GM23338 (cell line): Measurements from ENCODE around the gene PTPRZ1. TPM values are rescaled to one million over a fixed set of nuclear protein-coding genes. Genes with fewer than 3 reads are reported as not detected.

Experiments
- ATAC-seq: fragments of 200-7000 bp; cut with Tn5 transposase; 3 replicates; pipeline ENCODE4 v1.9.1; 2020
- DNase-seq: peaks from one replicate; pipeline ENCODE4 v3.0.0-alpha.2; 2015; ENCODE audit warnings: low spot score
- H2AFZ ChIP-seq: fragments of 200-600 bp; sonication (generic); 2 replicates; pipeline ENCODE4 v1.8.0; 2016; ENCODE audit warnings: antibody characterized with exemption, mild to moderate bottlenecking, moderate library complexity
- H3F3A ChIP-seq: fragments of 200-600 bp; sonication (generic); replicated peaks from 2 replicates; pipeline ENCODE4 v1.8.0; 2017; ENCODE audit warnings: antibody characterized with exemption, mixed run types, low read depth
- H3K27ac ChIP-seq: fragments of 200-600 bp; sonication (generic); 2 replicates; pipeline ENCODE4 v1.6.1; 2016; ENCODE audit warnings: low read depth
- H3K27me3 ChIP-seq: fragments of 200-600 bp; sonication (generic); 2 replicates; pipeline ENCODE4 v1.8.0; 2016; ENCODE audit warnings: mild to moderate bottlenecking, mixed run types, moderate library complexity; ENCODE audit not compliant: insufficient read depth
- H3K36me3 ChIP-seq: fragments of 200-600 bp; sonication (generic); 2 replicates; pipeline ENCODE4 v1.8.0; 2016; ENCODE audit warnings: mild to moderate bottlenecking; ENCODE audit not compliant: insufficient read depth
- H3K4me1 ChIP-seq: fragments of 200-600 bp; sonication (generic); 2 replicates; pipeline ENCODE4 v1.8.0; 2016; ENCODE audit warnings: mild to moderate bottlenecking, moderate library complexity; ENCODE audit not compliant: insufficient read depth
- H3K4me2 ChIP-seq: fragments of 200-600 bp; sonication (generic); 2 replicates; pipeline ENCODE4 v1.7.1; 2017; ENCODE audit warnings: mixed run types
- H3K4me3 ChIP-seq: fragments of 200-600 bp; sonication (generic); 2 replicates; pipeline ENCODE4 v1.6.1; 2016; ENCODE audit warnings: mixed run types
- H3K79me2 ChIP-seq: fragments of 200-600 bp; sonication (generic); replicated peaks from 2 replicates; pipeline ENCODE4 v1.8.0; 2017; ENCODE audit warnings: mild to moderate bottlenecking; ENCODE audit not compliant: insufficient read depth
- H3K9me2 ChIP-seq: fragments of 200-600 bp; sonication (generic); 2 replicates; pipeline ENCODE4 v1.8.0; 2017; ENCODE audit not compliant: insufficient read depth
- H4K20me1 ChIP-seq: fragments of 200-600 bp; sonication (generic); replicated peaks from 2 replicates; pipeline ENCODE4 v1.8.0; 2017; ENCODE audit warnings: mild to moderate bottlenecking; ENCODE audit not compliant: insufficient read depth
- H3K27ac Mint-ChIP-seq: 2 replicates; pipeline ENCODE4 v1.8.0; 2020; ENCODE audit warnings: inconsistent platforms, mild to moderate bottlenecking, moderate library complexity, mixed read lengths
- H3K27me3 Mint-ChIP-seq: 3 replicates; pipeline ENCODE4 v1.8.0; 2022; ENCODE audit warnings: low read depth, mild to moderate bottlenecking, moderate library complexity, mixed read lengths, inconsistent platforms; ENCODE audit not compliant: insufficient read depth, poor library complexity
- H3K36me3 Mint-ChIP-seq: 3 replicates; pipeline ENCODE4 v1.8.0; 2021; ENCODE audit warnings: low read depth, mild to moderate bottlenecking, inconsistent platforms, moderate library complexity, mixed read lengths
- H3K4me1 Mint-ChIP-seq: 3 replicates; pipeline ENCODE4 v1.8.0; 2020; ENCODE audit warnings: mild to moderate bottlenecking, inconsistent platforms, mixed read lengths
- H3K4me3 Mint-ChIP-seq: 3 replicates; pipeline ENCODE4 v1.8.0; 2021; ENCODE audit warnings: moderate library complexity, mild to moderate bottlenecking, inconsistent platforms, mixed read lengths
- H3K9me3 Mint-ChIP-seq: 3 replicates; pipeline ENCODE4 v1.8.0; 2020; ENCODE audit warnings: moderate library complexity, mild to moderate bottlenecking, inconsistent platforms, mixed read lengths
- CREB1 ChIP-seq: fragments of 250-450 bp; sonication (Bioruptor Pico); IDR thresholded peaks from 2 replicates; pipeline ENCODE4 v1.5.0; 2020; ENCODE audit warnings: low read depth, mild to moderate bottlenecking, moderate library complexity
- CTCF ChIP-seq, 2 experiments: fragments of 200-600 bp in 1 of 2; sonication (generic) in 1 of 2; conservative IDR thresholded peaks; 2 replicates each; pipeline versions ENCODE4 v1.5.1 to v1.6.1; 2016 to 2017; ENCODE audit warnings: antibody characterized with exemption in 2 of 2, low read depth in 2 of 2, mild to moderate bottlenecking in 2 of 2, moderate library complexity in 1 of 2
- ETS1 ChIP-seq: IDR thresholded peaks from 2 replicates; pipeline ENCODE4 v1.6.1; 2016; ENCODE audit warnings: antibody characterized with exemption
- EZH2 ChIP-seq: fragments of 200-600 bp; sonication (generic); IDR thresholded peaks from one replicate; pipeline ENCODE4 v1.8.0; 2017; ENCODE audit warnings: antibody characterized with exemption, mild to moderate bottlenecking, low read depth; ENCODE audit not compliant: unreplicated experiment
- EZH2phosphoT487 ChIP-seq: fragments of 200-600 bp; sonication (generic); IDR thresholded peaks from one replicate; pipeline ENCODE4 v1.8.1; 2018; ENCODE audit warnings: antibody characterized with exemption; ENCODE audit not compliant: unreplicated experiment
- JUNB ChIP-seq: IDR thresholded peaks from one replicate; pipeline ENCODE4 v1.6.1; 2016; ENCODE audit warnings: antibody characterized with exemption; ENCODE audit not compliant: unreplicated experiment
- NANOG ChIP-seq: IDR thresholded peaks from 2 replicates; pipeline ENCODE4 v1.6.1; 2016; ENCODE audit warnings: antibody characterized with exemption, borderline replicate concordance
- POLR2AphosphoS5 ChIP-seq: IDR thresholded peaks from 2 replicates; pipeline ENCODE4 v1.6.1; 2016; ENCODE audit warnings: antibody characterized with exemption, low read depth
- REST ChIP-seq: IDR thresholded peaks from one replicate; pipeline ENCODE4 v1.6.1; 2018; ENCODE audit warnings: antibody characterized with exemption; ENCODE audit not compliant: unreplicated experiment
- STAT1 ChIP-seq: IDR thresholded peaks from one replicate; pipeline ENCODE4 v1.6.1; 2016; ENCODE audit warnings: antibody characterized with exemption; ENCODE audit not compliant: unreplicated experiment
- ZNF114 ChIP-seq: fragments of 250-450 bp; sonication (Bioruptor Pico); IDR thresholded peaks from 2 replicates; pipeline ENCODE4 v1.5.0; 2020; ENCODE audit warnings: mild to moderate bottlenecking, moderate library complexity
- ZNF331 ChIP-seq: fragments of 250-450 bp; sonication (Bioruptor Pico); IDR thresholded peaks from 2 replicates; pipeline ENCODE4 v1.5.0; 2020; ENCODE audit warnings: low read depth, mild to moderate bottlenecking, moderate library complexity
- ZNF462 ChIP-seq: fragments of 250-450 bp; sonication (Bioruptor Pico); IDR thresholded peaks from 2 replicates; pipeline ENCODE4 v1.5.0; 2020; ENCODE audit warnings: mild to moderate bottlenecking, moderate library complexity
- polyA plus RNA-seq: library from polyadenylated mRNA; unstranded; fragments of >200 nt; fragmentation: Nextera tagmentation; extraction: Ambion mirVana; gene quantifications from 2 replicates; pipeline ENCODE4 v1.2.1, GENCODE V29; 2016
- total RNA-seq: library from RNA; depleted of rRNA; stranded (reverse); fragments of >200 nt; shearing (Covaris generic); gene quantifications from 2 replicates; pipeline ENCODE4 v1.2.3, GENCODE V29; 2014

Gene PTPRZ1
- total and polyA plus RNA-seq, 2 experiments from 2014 or later: 160 to 230 TPM

- no peak overlapping the region for H3K27ac ChIP-seq
Measured at GRCh38 chr7:121837462-121837861, 35.5 kb upstream of the PTPRZ1 start.

More at GRCh38 chr7:121837462-121837861, 35.5 kb upstream of the PTPRZ1 start:
- Histone ChIP-seq H3K9me2 (no peaks in the 10 kb centered on the region), H2AFZ (no peak overlapping the region), H4K20me1 (no peaks in the 10 kb centered on the region), H3K27me3 (no peaks in the 10 kb centered on the region), H3K4me3 (no peak overlapping the region), H3K4me2 (no peak overlapping the region), H3F3A (no peaks in the 10 kb centered on the region), H3K79me2 (no peaks in the 10 kb centered on the region), H3K36me3 (no peaks in the 10 kb centered on the region), H3K4me1 (peaks cover 22% of the 10 kb centered on the region)
- Mint-ChIP-seq H3K4me1 (peaks cover 26% of the 10 kb centered on the region), H3K4me3 (no peak overlapping the region), H3K27ac (peak overlapping the region; percentile 41; the same call in 1 of the 2 replicates), H3K9me3 (peaks cover 4% of the 10 kb centered on the region; the same call in 1 of the 3 replicates), H3K36me3 (peaks cover 10% of the 10 kb centered on the region; the same call in 2 of the 3 replicates), H3K27me3 (no peaks in the 10 kb centered on the region)
- TF ChIP-seq REST: no peak
- TF ChIP-seq ZNF114 (CRISPR knock-in tag): no peak
- TF ChIP-seq ZNF462 (CRISPR knock-in tag): no peak
- TF ChIP-seq CTCF (conservative IDR thresholded peaks at IDR 0.05; ENCODE audit: low read depth in 2 of 2): no peak
- TF ChIP-seq EZH2phosphoT487: no peak
- TF ChIP-seq POLR2AphosphoS5: no peak
- TF ChIP-seq ETS1: no peak
- no peak for TF ChIP-seq NANOG
- no peak for TF ChIP-seq EZH2
- no peak for TF ChIP-seq STAT1
- TF ChIP-seq CREB1 (CRISPR knock-in tag): no peak
- no peak for TF ChIP-seq JUNB
- TF ChIP-seq ZNF331 (CRISPR knock-in tag): no peak
- DNase-seq (no peak), ATAC-seq (no peak)
